Activated CD4-positive, alpha-beta T cell treated with anti-CD3 and anti-CD28 coated beads for 4 hours (primary cell): ENCODE results near the gene SORCS3.

Experiments
- DNase-seq, 2 donors: peaks; one replicate each; pipeline ENCODE4 v3.0.0-alpha.2; 2020

The SORCS3 gene

DNA sequence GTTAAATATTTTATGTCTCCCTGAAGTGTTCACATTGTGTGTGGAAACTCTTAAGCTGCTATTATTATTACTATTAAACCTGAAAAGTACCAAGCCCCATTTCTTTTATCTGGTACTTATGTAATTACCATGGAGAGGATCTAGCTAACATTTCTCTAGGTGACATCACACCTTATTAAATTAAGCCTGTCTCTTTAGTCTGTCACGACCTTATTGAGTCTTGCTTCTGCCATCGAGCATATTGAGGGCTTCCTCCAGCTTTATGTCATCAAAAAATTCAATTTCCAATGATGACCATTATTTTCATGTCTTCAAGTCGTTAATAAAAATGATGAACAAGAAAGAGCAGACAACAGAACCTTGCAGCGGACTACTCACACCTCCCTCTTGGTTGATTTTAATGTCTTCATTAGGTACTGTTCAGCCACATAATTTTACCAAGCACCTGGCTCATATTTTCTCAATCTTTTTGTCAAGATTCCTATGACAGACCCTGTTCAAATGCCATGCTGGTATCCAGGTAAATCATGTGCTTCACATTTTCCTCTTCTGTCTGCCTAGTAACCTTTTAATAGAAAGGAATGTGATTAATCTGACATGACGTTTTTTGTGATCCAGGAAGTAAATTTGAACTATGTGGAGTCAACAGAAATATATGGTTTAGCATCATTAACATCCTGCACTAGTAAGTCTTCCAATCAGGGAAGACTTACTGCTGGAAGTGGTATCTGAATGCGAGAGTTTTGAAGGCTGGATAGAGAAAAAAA, 556.7 kb downstream of the SORCS3 start:
- DNase-seq: no peak

DNA sequence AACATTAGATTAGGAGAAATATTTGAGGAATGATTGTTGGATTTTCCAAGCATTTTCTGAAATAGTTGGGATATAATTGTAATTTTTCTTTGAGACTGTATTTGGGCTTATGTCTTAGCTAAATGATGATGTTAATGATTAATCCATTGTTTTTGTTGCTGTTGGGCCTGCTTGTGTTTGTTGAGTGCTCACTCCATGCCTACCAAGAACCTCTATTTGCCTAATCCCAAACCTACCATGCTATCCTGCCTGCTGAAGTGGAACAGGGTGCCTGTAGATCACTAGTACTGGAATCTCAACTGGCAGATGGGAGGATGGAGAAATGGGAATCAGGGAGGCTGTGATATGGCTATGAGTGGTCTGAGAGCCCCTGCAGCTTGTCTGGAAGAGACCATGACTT, 565.5 kb downstream of the SORCS3 start:
- DNase-seq: no peak

DNA sequence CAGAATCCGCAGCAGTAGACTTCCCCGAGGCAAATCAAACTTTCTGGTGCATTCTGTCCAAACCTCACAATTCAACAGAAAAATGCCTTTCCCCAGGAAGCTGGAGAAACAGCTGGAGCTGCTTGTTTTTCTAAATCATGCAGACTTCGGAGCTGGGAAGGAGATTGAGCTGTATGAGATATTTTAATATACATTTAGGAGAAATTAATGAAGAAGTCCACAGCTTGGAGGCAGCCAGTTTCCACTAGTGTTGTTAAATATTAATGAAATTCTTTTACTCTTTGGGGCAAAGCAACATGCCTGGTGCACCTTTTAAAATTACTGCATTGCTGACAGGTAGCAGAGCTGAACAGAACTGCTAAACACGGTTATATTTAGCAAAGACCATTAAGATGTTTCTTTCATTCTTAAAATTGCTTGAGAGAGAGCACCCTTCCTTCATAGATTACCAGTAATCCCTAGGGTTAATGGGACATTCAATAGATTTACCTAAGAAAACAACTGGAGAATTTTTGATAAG, 566.4 kb downstream of the SORCS3 start:
- no peak for DNase-seq

DNA sequence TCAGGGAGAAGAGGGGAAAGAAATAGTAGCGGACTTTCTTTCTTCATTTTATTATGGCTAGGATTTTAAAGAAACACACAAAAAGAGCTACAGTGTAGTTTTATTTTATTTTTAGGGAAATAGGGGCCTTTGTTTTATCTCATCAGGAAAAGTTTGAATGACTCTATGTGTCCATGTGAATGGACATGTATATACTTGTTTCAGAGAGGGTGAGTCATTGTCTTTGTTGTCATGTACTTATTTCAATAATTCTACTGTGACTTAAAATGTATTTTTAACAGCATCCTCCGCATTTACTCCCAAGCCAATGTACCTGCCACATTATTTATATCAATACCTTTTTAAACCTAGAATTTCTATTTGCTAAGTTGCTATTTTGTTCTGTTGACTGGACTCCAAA, 569.5 kb downstream of the SORCS3 start:
- DNase-seq: no peak

DNA sequence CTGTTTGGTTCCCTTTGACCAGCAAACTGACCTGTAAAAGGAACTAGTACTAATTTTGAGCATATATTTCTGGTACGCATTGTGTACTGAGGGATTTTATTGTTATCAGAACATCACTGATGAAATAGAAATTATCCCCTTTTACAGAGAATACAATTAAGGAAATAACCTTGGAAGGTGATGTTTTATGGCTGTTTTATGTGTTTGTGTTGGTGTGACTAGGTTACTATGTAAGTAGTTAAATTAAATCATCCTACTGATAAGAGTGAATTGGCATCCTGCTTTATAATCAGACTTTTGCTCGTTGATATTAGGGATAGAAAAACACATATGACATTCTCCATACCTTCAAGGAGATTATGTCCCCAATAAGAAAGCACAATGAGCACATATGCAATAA, 596.6 kb downstream of the SORCS3 start:
- DNase-seq: no peak

DNA sequence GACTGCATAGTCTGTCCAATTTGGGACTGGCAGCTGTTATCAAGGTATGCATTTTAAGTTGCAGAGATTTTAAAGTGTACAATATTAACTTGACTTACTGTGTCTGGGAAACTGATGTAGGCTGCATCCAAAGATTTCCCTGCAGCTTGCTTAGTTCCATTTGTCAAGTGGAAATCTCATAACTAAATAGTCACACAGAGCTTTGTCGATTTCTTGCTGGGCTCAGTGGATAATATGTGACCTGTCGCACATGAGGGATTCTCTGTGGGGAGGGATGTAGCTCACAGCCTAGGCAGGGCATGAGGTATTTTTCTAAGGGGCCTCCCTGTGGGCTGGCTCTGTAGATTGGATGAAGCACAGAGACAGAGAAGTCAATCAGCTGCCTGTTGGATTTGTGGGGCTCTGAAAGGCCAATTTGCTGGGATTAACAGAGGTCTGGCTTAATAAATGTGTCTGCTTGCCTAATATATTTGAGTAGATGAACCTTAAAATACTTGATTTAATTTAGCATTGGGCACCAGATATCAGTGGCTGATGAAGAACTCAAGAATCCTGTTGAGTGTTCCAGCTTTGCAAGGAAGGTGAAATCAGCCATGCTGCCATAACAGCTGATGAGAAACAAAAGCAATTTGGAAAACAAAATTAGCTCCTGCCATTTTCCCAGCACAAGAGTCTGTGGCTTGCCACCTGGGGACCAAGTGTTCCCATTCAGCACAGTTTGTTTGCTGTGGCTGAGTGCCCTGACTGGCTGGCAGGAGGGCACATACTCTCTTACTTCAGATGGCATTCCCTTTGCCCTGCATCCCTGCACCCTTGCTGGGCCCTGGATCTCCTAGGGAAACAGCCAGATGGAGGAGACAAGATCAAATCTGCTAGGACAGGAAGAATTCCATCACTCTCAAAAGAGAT, 598.5 kb downstream of the SORCS3 start:
- no peak for DNase-seq

DNA sequence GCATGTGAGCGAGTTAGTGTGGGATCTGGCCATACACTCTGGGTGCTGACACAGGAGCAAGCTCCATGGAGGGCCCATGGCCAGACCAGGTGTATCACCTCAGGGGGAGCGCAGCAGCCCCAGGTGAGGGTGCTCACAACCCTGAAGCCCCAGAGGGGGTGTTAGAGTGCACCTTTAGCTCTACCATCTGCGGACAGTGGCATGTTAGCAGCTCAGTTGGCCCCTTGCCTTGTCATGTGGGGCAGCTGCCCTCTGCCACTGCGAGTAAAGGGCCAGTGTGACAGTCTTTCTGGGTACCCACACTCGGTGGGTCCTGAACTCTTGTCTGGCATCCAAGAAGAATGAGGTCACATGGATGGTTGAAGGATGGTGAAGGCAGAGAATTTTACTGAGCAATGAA, 600.2 kb downstream of the SORCS3 start:
- DNase-seq: no peak

DNA sequence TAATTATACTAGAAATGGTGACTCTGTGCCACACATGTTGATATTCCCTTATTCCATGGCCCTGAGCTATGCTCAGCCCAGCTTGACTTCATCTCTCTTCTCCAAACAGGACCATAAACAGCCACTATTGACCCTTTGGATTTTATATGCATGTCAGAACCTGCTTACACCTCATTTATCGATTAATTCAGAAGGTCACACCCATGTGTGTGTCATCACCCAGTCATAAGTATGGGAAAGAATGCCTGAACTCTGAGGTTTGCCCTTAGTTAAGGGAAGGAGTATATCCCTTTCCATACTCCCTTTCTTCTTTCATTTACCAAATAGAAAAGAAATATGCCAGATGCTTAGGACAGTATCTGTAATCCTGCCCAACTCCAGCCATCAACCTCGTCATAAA, 602.3 kb downstream of the SORCS3 start:
- DNase-seq: no peak

DNA sequence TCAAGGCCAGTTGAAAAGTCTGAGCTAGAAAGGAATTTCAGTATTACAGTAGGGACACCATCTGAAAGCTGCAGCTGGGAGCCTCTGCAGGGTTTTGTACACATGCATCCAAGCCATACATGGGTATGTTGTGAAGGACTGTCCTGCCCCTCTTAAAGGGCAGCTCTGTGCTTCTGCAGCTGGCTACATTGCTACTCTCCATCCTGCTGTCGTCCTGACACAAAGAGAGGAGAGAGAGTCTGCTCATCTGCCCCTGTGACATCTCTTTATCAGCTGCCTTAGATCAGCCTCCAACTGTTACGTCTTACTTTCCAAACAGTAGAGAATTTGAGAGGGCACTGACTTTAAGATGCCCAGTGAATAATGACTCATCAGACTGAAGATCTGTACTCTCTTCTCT, 602.7 kb downstream of the SORCS3 start:
- no peak for DNase-seq

DNA sequence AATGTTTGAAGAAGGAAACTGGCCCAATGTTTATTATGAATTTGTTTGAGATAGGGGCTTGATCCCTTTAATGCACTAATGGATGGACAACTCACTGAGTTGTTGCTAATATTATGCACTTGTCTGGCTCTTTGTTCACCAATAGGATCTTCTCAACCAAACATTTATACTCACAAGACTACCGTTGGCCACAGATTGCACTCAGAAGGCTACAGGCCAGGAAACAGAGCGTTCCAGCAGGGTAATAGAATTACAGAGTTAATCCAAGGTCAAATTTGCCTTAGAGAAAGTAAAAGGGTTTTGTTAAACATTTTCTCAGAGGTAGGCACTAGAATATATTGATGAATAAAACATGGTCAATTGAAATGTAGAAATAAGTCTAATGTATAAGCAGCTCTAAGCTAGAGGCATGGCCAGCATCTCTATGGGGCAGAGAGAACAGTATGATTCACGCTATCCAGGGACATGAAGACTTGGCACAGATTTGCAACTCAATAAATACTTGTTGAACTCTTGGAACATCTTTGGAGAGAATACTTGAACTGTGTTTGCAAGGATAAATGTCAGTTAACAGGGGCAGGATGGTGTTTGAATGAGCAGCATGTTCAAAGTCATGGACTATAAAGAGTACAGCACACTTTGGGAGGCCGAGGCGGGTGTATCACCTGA, 606.9 kb downstream of the SORCS3 start:
- no peak for DNase-seq

DNA sequence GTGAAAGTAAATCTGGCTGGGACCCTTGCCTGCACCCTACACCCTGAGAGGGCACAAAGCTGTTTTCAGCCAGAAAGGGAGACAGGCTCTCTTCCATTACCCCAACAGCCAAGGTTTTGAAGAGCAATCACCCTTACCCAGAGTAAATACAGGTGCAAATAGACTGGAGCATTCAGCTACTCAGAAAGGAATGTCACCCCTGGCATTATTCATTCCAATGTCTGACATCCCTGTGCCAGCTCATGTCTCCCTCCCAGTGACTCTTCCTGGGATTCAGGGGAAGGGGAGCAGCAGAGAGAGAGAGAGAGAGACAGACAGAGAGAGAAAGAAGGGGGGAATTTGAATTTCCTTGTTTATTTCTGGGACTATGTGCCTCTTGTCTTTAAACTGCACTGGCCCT, 611.8 kb downstream of the SORCS3 start:
- no peak for DNase-seq

DNA sequence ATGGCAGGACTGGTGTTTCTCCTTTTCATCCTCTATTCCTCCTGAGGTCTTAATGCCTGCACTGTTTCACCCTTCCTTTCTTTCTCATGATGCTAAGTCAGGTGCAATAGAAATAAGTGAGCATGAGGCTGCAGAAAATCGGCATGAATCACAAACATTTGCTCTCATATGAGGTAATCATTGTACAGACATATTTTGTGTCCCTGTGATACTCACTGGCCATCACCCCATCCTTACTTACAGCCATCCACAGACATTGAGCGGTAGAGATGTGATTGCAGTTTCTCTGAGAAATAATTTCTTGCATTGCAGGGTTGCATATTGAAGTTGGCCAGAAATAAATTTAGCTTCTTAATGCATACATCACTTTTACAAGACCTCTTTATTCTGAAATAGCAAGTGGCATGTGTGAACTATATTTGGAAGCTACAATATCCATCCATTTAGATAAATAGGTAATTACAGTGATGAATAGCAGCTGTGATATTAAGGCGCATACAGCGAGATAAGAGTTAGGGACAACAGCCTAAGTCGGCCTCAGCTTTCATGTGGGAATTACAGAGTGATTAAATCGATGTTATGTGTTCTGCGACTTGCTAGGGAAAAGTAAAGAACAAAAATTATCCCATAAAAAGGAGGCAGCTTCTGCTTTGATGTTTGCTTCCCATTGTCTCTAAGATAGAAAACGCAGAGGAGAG, 612.6 kb downstream of the SORCS3 start:
- no peak for DNase-seq

DNA sequence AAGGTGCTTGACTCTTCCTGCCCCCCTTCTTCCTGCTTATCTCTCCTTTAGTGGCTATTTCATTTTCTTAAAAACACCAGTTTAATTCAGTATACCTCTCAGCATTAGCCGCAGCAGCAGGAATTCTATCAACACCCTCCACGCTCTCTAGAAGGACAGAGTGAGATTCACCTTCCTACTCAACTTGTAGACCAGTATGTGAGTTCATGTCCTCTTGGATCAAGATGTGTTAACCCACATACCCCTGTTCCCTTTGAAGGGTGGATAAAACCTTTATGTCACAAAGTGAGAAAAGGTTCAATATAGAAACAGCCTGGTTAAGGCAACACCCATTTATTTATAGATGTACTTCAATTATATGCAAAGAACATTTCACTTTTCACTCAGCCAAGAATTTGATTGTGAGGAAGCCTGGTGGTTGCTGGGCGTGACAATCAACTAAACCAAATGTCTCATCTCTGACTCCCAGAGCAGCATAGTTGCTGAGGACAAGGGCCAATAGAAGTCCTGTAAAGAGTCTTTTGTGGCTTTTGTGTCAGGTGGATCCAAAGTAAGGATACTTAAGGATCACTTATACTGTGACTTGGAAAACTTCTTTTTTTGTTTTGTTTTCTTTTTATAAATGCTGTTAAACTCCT, 617.1 kb downstream of the SORCS3 start:
- DNase-seq: no peak

DNA sequence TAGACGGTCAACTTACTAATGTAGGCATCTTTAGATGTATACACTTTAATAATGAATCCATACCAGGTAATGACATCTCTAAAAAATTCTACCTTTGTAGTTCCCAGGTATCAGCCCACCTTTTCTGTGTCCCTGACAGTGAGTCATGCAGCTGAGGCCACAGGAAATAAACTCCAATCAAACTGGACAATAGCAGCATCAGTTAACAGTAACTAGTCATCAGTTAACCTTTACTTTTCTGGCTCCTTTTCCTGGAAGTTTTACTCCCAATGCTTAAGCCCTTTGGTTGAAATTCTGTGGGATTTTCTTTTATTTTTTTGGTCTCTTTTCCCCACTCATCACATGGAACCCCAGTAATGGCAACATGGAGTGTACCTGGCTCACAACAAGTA, 617.6 kb downstream of the SORCS3 start:
- no peak for DNase-seq

DNA sequence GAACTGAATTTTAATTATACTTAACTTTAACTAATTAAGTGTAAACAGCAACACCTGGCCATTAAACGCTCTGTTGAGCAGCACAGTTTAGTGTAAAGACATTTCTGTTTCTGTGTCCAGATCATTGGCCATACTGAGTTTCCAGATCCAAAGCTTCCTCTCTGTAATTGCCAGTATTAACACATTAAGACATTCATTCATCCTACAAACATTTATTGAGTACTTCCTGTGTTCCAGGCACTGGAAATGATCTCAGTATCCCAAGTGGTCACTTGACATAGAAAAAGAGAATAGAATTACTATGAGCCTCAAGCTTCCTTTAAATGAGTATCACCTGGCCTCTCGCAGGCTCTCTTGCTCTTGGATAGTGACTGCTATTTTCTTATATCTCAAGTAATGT, 618.1 kb downstream of the SORCS3 start:
- DNase-seq: no peak

DNA sequence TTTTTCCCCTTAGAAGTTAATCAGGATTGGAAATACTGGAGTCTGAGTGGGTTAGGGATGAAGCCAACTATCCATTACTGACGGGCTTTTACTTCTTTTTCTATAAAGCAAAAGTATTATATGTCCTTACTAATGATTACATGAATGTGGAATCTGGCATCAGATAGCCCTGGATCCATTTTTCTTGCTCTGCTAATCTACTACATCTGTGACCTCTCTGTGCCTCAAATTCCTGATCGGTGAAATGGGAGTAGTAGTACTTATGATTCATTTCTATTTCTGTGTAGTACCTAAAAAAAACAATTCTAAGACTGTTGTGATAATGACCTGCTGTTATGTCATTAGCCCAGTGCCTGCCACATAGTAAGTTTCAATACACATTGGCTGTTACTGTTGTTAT, 621.6 kb downstream of the SORCS3 start:
- DNase-seq: no peak

DNA sequence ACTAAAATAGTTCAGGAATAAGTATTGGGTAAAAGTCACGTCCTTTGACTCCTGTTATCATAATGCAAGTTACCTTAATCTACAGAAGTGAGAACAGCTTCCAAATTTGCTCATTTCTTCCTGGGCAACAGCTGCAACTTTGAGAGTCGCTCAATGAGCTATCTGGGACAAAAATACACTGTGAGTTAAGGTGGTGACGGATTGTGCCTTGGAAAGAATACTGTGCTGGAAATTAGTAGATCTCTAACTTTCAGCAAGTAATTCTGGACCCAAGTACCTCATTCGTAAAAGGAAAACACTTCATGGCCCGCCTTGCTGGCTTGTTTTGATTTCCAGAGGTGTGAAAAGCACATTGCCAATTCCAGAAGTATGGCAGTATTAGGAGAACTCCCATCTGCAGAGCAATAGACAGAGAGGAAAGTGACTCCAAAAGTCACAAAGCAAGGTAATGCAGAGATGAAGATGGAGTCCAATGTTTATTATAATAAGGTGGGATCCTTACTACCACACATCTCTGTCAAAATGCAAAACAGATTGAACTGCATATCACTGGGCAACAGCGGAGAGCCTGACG, 626.0 kb downstream of the SORCS3 start:
- no peak for DNase-seq

DNA sequence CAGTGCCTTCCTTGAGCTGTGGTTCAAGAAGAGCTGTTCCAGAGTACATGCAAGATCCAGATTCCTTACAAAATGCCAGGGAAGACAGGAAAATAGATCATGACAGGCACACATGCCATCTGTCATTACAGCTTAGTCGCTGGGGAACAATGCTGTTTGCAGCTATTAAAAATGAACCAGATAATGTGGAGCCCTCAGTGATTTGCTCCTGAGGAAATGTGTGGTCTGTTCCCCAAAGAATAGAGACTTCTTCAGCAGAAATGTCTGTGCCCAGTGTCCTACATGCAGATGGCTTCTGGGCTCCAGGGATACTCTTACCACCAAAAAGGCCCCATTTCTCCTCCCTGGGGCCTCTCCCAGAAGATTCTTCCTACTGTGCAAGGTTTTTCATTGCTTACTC, 627.9 kb downstream of the SORCS3 start:
- DNase-seq: no peak

DNA sequence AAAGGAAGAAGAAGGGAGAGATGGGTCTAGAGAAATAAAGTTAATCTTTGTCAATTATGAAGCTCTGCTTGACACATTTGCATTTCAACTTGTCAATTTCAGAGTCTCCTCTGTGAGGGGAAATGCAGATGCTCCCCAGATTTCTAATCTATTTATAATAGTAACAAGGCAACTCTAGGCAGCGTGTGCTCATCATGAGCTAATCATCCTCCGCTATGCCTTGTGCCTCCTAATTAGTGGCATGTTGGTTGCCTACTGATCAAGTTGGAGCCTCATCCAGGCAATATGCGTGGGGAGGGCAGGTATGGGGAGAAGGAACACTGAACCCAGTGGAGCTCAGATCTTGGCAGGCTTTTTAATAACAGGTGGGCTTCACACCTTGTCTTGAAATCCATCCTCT, 628.6 kb downstream of the SORCS3 start:
- no peak for DNase-seq

DNA sequence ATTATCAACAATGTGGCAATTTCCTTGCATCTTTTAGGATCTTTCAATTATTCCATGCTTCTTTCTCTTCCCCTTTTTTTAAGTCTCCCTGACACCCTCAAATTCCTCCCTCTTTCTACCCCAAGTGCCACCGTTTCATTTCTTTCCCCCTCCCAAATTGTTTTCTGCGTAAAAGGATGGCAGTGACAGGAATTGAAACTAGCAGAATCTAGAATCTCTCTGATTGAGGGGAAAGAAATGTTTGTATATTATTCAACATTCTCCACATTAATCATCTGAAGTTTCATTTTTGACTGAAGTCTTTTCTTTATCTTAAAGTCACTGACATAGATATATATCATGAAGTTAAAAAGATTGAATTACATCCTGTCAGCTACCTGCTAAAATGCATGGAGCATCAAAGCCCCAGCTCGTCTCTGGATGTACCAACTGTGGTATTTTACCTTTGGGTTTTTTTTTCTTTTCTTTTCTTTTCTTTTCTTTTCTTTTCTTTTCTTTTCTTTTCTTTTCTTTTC, 633.5 kb downstream of the SORCS3 start:
- no peak for DNase-seq

DNA sequence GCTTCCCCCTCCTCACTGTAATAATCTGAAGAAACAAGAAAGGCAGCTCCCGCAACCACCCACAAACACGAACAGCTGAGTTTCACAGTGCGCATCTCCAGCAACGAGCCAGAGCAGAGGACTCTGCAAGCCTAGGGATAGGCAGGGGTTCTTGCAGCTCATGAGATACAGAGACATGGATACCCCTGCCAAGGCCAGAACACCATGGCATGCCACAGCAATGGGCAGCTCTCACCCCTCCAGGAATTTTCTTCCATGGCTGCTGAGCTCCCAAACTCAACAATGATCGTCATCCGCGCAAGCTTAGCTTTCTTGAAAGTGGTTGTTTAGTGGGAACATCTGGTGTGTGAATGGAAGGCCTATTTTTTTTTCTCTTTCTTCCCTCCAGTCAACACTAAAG, 637.3 kb downstream of the SORCS3 start:
- no peak for DNase-seq

DNA sequence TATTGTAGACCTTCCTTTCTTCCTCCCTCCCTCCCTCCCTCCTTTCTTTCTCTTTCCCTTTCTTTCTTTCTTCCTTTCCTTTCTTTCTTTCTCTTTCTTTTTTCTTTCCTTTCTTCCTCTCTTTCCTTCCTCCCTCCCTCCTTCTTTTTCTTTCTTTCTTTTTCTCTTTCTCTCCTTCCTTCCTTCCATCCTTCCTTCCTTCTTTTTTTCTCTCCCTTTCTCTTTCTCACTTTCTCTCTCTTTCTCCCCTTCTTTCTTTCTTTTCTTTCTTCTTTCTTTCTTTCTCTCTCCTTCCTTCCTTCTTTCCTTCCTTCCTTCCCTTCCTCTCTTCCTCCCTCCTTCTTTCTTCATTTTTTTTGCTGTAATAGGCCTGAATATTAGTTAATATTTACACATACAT, 638.0 kb downstream of the SORCS3 start:
- no peak for DNase-seq
